Measurements from ENCODE around the gene NAP1L4. TPM values are rescaled to one million over a fixed set of nuclear protein-coding genes. Genes with fewer than 3 reads are reported as not detected.

The NAP1L4 gene
- total and polyA plus RNA-seq, 4 donors: 65.4 to 109 (median 83.2) TPM

GRCh38 chr11:2901854-2902783, 90.0 kb downstream of the NAP1L4 start:
- DNase-seq (peak; percentile 98), ATAC-seq (ENCODE audit: low FRiP score) (peak; percentile 91)
- Histone ChIP-seq H3K36me3 (ENCODE audit: control insufficient read depth in 1 of 2, insufficient read depth in 2 of 2, low read length in 1 of 2) (no peaks in the 10 kb centered on the region), H3K27ac (ENCODE audit: low read depth in 1 of 2, low read length in 2 of 2) (peak overlapping the region in 1 of 2 donors; percentile 13), H3K9me3 (ENCODE audit: control insufficient read depth, low read length) (no peaks in the 10 kb centered on the region), H3K4me1 (ENCODE audit: control insufficient read depth in 1 of 2, insufficient read depth in 2 of 2, low read length in 2 of 2) (no peaks in the 10 kb centered on the region), H3K27me3 (ENCODE audit: control insufficient read depth in 1 of 2, insufficient read depth in 2 of 2, low read length in 1 of 2) (no peaks in the 10 kb centered on the region), H3K4me3 (ENCODE audit: low read length in 2 of 2) (peak overlapping the region; percentile 41 to 68)
- 6 to 7% methylated on average over 49 to 58 of the region's 58 CpGs for WGBS, 2 donors
- intact Hi-C loops (cut with DNase I): no loop called here

- WGBS, 2 donors: 84 to 88% methylated on average over 16 of the region's 16 CpGs
- peak; percentile 2 for ATAC-seq (ENCODE audit: low FRiP score)
- no peak for DNase-seq
Measured at GRCh38 chr11:2901196-2901796, 90.8 kb downstream of the NAP1L4 start.

DNA sequence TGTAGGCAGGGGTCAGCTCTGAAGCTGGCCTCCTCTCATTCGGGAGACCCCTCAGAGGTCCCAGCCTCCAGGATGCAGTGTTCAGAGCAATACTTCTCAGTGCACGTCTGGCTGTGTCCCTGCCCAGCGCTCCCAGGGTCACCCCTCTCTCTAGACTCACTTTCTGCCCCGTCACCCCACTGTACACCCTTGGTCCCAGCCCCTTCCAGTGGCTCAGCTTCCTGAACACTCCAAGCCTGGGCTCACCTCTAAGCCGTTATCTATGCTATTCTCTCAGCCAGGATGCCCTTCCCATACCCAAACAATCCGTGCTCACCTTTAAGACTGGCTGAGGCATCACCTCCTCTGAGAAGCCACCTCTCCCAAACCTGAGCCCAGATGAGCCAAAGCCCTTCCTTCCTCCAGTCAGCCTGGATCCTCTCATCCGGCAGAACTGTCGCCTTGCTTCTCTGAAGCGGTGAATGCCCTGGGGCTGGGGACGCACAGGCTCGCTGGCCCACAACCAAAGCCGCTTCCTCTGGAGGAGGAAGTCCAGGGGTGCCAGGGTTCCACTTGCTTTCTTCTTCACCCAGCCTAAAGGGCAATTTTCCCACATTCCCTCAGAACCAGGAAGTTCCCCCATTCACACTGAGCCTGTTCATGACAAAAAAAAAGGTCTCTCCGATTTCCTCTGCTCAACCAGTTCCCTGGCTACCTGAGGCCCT, 92.9 kb downstream of the NAP1L4 start:
- intact Hi-C loops (cut with DNase I): no loop called here
- DNase-seq (peak in 1 of 2 donors; percentile 89), ATAC-seq (ENCODE audit: low FRiP score) (no peak)
- no peak overlapping the region for H3K4me3 ChIP-seq (ENCODE audit: low read length in 2 of 2)
- no peak overlapping the region for H3K27ac ChIP-seq (ENCODE audit: low read depth in 1 of 2, low read length in 2 of 2)
- no peaks in the 10 kb centered on the region for H3K9me3 ChIP-seq (ENCODE audit: control insufficient read depth, low read length)
- no peaks in the 10 kb centered on the region for H3K27me3 ChIP-seq (ENCODE audit: control insufficient read depth in 1 of 2, insufficient read depth in 2 of 2, low read length in 1 of 2)
- no peaks in the 10 kb centered on the region for H3K36me3 ChIP-seq (ENCODE audit: control insufficient read depth in 1 of 2, insufficient read depth in 2 of 2, low read length in 1 of 2)
- no peaks in the 10 kb centered on the region for H3K4me1 ChIP-seq (ENCODE audit: control insufficient read depth in 1 of 2, insufficient read depth in 2 of 2, low read length in 2 of 2)
- WGBS, 2 donors: 87 to 89% methylated on average over 13 of the region's 13 CpGs

More at GRCh38 chr11:2901196-2901796, 90.8 kb downstream of the NAP1L4 start:
- Histone ChIP-seq H3K27ac (ENCODE audit: low read depth in 1 of 2, low read length in 2 of 2) (no peak overlapping the region), H3K27me3 (ENCODE audit: control insufficient read depth in 1 of 2, insufficient read depth in 2 of 2, low read length in 1 of 2) (no peaks in the 10 kb centered on the region), H3K9me3 (ENCODE audit: control insufficient read depth, low read length) (no peaks in the 10 kb centered on the region), H3K4me1 (ENCODE audit: control insufficient read depth in 1 of 2, insufficient read depth in 2 of 2, low read length in 2 of 2) (no peaks in the 10 kb centered on the region), H3K36me3 (ENCODE audit: control insufficient read depth in 1 of 2, insufficient read depth in 2 of 2, low read length in 1 of 2) (no peaks in the 10 kb centered on the region), H3K4me3 (ENCODE audit: low read length in 2 of 2) (no peak overlapping the region)
- intact Hi-C loops (cut with DNase I): no loop called here

- Histone ChIP-seq H3K36me3 (ENCODE audit: control insufficient read depth in 1 of 2, insufficient read depth in 2 of 2, low read length in 1 of 2) (no peaks in the 10 kb centered on the region), H3K27me3 (ENCODE audit: control insufficient read depth in 1 of 2, insufficient read depth in 2 of 2, low read length in 1 of 2) (no peaks in the 10 kb centered on the region), H3K4me1 (ENCODE audit: control insufficient read depth in 1 of 2, insufficient read depth in 2 of 2, low read length in 2 of 2) (no peaks in the 10 kb centered on the region), H3K27ac (ENCODE audit: low read depth in 1 of 2, low read length in 2 of 2) (no peak overlapping the region), H3K9me3 (ENCODE audit: control insufficient read depth, low read length) (no peaks in the 10 kb centered on the region), H3K4me3 (ENCODE audit: low read length in 2 of 2) (no peak overlapping the region)
- no peak for ATAC-seq (ENCODE audit: low FRiP score)
- peak in 1 of 2 donors; percentile 87 for DNase-seq
- 68 to 76% methylated on average over 12 of the region's 12 CpGs for WGBS, 2 donors
- intact Hi-C loops (cut with DNase I): no loop called here
Measured at GRCh38 chr11:2898366-2899079, 93.6 kb downstream of the NAP1L4 start.

- no peak for ATAC-seq (ENCODE audit: low FRiP score)
Measured at GRCh38 chr11:2897048-2897447, 95.1 kb downstream of the NAP1L4 start.

GRCh38 chr11:2896047-2896446, 96.1 kb downstream of the NAP1L4 start:
- no peaks in the 10 kb centered on the region for H3K4me1 ChIP-seq (ENCODE audit: control insufficient read depth in 1 of 2, insufficient read depth in 2 of 2, low read length in 2 of 2)

More at GRCh38 chr11:2897048-2897447, 95.1 kb downstream of the NAP1L4 start:
- Histone ChIP-seq H3K36me3 (ENCODE audit: control insufficient read depth in 1 of 2, insufficient read depth in 2 of 2, low read length in 1 of 2) (no peaks in the 10 kb centered on the region), H3K27ac (ENCODE audit: low read depth in 1 of 2, low read length in 2 of 2) (no peak overlapping the region), H3K4me3 (ENCODE audit: low read length in 2 of 2) (no peak overlapping the region), H3K27me3 (ENCODE audit: control insufficient read depth in 1 of 2, insufficient read depth in 2 of 2, low read length in 1 of 2) (no peaks in the 10 kb centered on the region), H3K4me1 (ENCODE audit: control insufficient read depth in 1 of 2, insufficient read depth in 2 of 2, low read length in 2 of 2) (no peaks in the 10 kb centered on the region), H3K9me3 (ENCODE audit: control insufficient read depth, low read length) (no peaks in the 10 kb centered on the region)
- 81 to 86% methylated on average over 6 of the region's 6 CpGs for WGBS, 2 donors
- intact Hi-C loops (cut with DNase I): no loop called here
- no peak for DNase-seq

More at GRCh38 chr11:2896047-2896446, 96.1 kb downstream of the NAP1L4 start:
- Histone ChIP-seq H3K9me3 (ENCODE audit: control insufficient read depth, low read length) (no peaks in the 10 kb centered on the region), H3K36me3 (ENCODE audit: control insufficient read depth in 1 of 2, insufficient read depth in 2 of 2, low read length in 1 of 2) (no peaks in the 10 kb centered on the region), H3K27ac (ENCODE audit: low read depth in 1 of 2, low read length in 2 of 2) (no peak overlapping the region), H3K4me3 (ENCODE audit: low read length in 2 of 2) (no peak overlapping the region), H3K27me3 (ENCODE audit: control insufficient read depth in 1 of 2, insufficient read depth in 2 of 2, low read length in 1 of 2) (no peaks in the 10 kb centered on the region)
- no peak for DNase-seq
- ATAC-seq (ENCODE audit: low FRiP score): no peak
- intact Hi-C loops (cut with DNase I): no loop called here
- WGBS, 2 donors: 77 to 81% methylated on average over 9 of the region's 9 CpGs

Data from aorta (tissue), 5 donors.